A549 (cell line): ENCODE results near the gene SRPK2. TPM values are rescaled to one million over a fixed set of nuclear protein-coding genes. Genes with fewer than 3 reads are reported as not detected.

Source experiments
- ATAC-seq, 2 experiments: fragments of 200-7000 bp in 1 of 2; fragments of >200 bp in 1 of 2; cut with Nextera tagmentation in 1 of 2; cut with Tn5 transposase in 1 of 2; 3 replicates each; pipeline versions ENCODE4 v1.8.0 to v1.9.1; 2018 to 2020; ENCODE audit warnings: mild to moderate bottlenecking in 1 of 2, moderate library complexity in 1 of 2
- CTCF ChIA-PET: fragments of 300-600 bp; sonication (Branson Sonifier 250); formaldehyde crosslinking; extraction: SDS; loops from one replicate; lab custom pipeline; 2021; ENCODE audit warnings: antibody characterized with exemption, inconsistent platforms; lab: Yijun Ruan, JAX
- POLR2A ChIA-PET: fragments of 350-600 bp; formaldehyde crosslinking; extraction: SDS; loops from one replicate; lab custom pipeline; 2021; ENCODE audit warnings: antibody characterized with exemption, inconsistent platforms; lab: Yijun Ruan, JAX
- DNase-seq, 2 experiments: peaks; one replicate each; pipeline versions ENCODE4 v3.0.0 to v3.0.0-alpha.2; 2011 to 2016; ENCODE audit warnings: low read depth in 1 of 2, low spot score in 1 of 2
- FAIRE-seq: peaks from 2 replicates; lab custom pipeline; 2011; peaks lifted over from hg19 to GRCh38; lab: Jason Lieb, UNC
- H3K27ac ChIP-seq, 2 experiments: fragments of >200 bp; sonication (Bioruptor Twin); formaldehyde crosslinking; 3 replicates each; pipeline ENCODE4 v1.5.1; 2016 to 2017
- H3K4me1 ChIP-seq: fragments of >200 bp; sonication (Bioruptor Twin); formaldehyde crosslinking; 3 replicates; pipeline ENCODE4 v1.6.1; 2016
- H3K4me2 ChIP-seq: fragments of >200 bp; sonication (Bioruptor Twin); formaldehyde crosslinking; 3 replicates; pipeline ENCODE4 v1.6.1; 2016
- H3K4me3 ChIP-seq: fragments of >200 bp; sonication (Bioruptor Twin); formaldehyde crosslinking; 3 replicates; pipeline ENCODE4 v1.5.1; 2016
- H3K9me3 ChIP-seq: fragments of >200 bp; sonication (Bioruptor Twin); formaldehyde crosslinking; 3 replicates; pipeline ENCODE4 v1.6.1; 2016
- BHLHE40 ChIP-seq: IDR thresholded peaks from 2 replicates; pipeline ENCODE4 v1.6.1; 2012; ENCODE audit warnings: low read depth, low read length, inconsistent platforms
- CBX8 ChIP-seq: fragments of 200-600 bp; sonication (generic); IDR thresholded peaks from 2 replicates; pipeline ENCODE4 v1.6.1; 2016
- CEBPB ChIP-seq, 2 experiments: fragments of >200 bp in 1 of 2; sonication (Bioruptor Twin) in 1 of 2; formaldehyde crosslinking in 1 of 2; IDR thresholded peaks; 2 replicates each; pipeline ENCODE4 v1.6.1; 2012 to 2016
- CHD2 ChIP-seq: fragments of 150-350 bp; IDR thresholded peaks from 2 replicates; pipeline ENCODE4 v1.6.1; 2014; ENCODE audit warnings: low read length; ENCODE audit not compliant: partially characterized antibody
- E2F6 ChIP-seq: IDR thresholded peaks from 2 replicates; pipeline ENCODE4 v1.6.1; 2012; ENCODE audit warnings: low read depth, borderline replicate concordance
- EHF ChIP-seq: fragments of 250-450 bp; sonication (Bioruptor Pico); IDR thresholded peaks from 2 replicates; pipeline ENCODE4 v1.5.0; 2020; ENCODE audit warnings: mild to moderate bottlenecking
- EHMT2 ChIP-seq: fragments of 200-600 bp; sonication (generic); IDR thresholded peaks from 2 replicates; pipeline ENCODE4 v1.6.1; 2016; ENCODE audit warnings: antibody characterized with exemption, low read depth, mild to moderate bottlenecking, moderate library complexity
- FOSB ChIP-seq: fragments of 250-450 bp; sonication (Bioruptor Pico); IDR thresholded peaks from 2 replicates; pipeline ENCODE4 v1.5.0; 2020; ENCODE audit warnings: mild to moderate bottlenecking, moderate library complexity
- FOSL2 ChIP-seq, 2 experiments: fragments of 450-650 bp in 1 of 2; fragments of >200 bp in 1 of 2; sonication (Bioruptor Twin) in 1 of 2; formaldehyde crosslinking; IDR thresholded peaks; 2 replicates each; pipeline versions ENCODE4 v1.5.0 to v1.6.1; 2016 to 2020; ENCODE audit warnings: mild to moderate bottlenecking in 1 of 2, moderate library complexity in 1 of 2
- HMGXB4 ChIP-seq: fragments of 250-450 bp; sonication (Bioruptor Pico); IDR thresholded peaks from 2 replicates; pipeline ENCODE4 v1.5.0; 2021; ENCODE audit warnings: mild to moderate bottlenecking, moderate library complexity, borderline replicate concordance
- HOXA7 ChIP-seq: fragments of 250-450 bp; sonication (Bioruptor Pico); IDR thresholded peaks from 2 replicates; pipeline ENCODE4 v1.5.0; 2020; ENCODE audit warnings: mild to moderate bottlenecking, moderate library complexity
- JUNB ChIP-seq: fragments of >200 bp; sonication (Bioruptor Twin); formaldehyde crosslinking; IDR thresholded peaks from 2 replicates; pipeline ENCODE4 v1.6.1; 2016
- MAFK ChIP-seq: fragments of 450-650 bp; IDR thresholded peaks from 2 replicates; pipeline ENCODE4 v1.6.1; 2014; ENCODE audit not compliant: partially characterized antibody
- NFE2L2 ChIP-seq: fragments of 150-350 bp; conservative IDR thresholded peaks from 2 replicates; pipeline ENCODE4 v1.6.1; 2014; ENCODE audit warnings: low read length
- NR3C1 ChIP-seq: fragments of >200 bp; sonication (Bioruptor Twin); formaldehyde crosslinking; IDR thresholded peaks from 3 replicates; pipeline ENCODE4 v1.6.1; 2017
- PBX3 ChIP-seq: IDR thresholded peaks from 2 replicates; pipeline ENCODE4 v1.6.1; 2012
- POLR2A ChIP-seq: IDR thresholded peaks from 2 replicates; pipeline ENCODE4 v1.6.1; 2012; ENCODE audit warnings: mild to moderate bottlenecking, low read length
- REST ChIP-seq: fragments of 200-600 bp; sonication (generic); IDR thresholded peaks from 2 replicates; pipeline ENCODE4 v1.6.1; 2016; ENCODE audit warnings: antibody characterized with exemption, mild to moderate bottlenecking, moderate library complexity
- RFX5 ChIP-seq: fragments of 450-650 bp; IDR thresholded peaks from 2 replicates; pipeline ENCODE4 v1.7.1; 2014; ENCODE audit warnings: antibody characterized with exemption, mild to moderate bottlenecking, moderate library complexity
- SMC3 ChIP-seq: fragments of >200 bp; sonication (Bioruptor Twin); formaldehyde crosslinking; IDR thresholded peaks from 3 replicates; pipeline ENCODE4 v1.6.1; 2018; ENCODE audit warnings: inconsistent platforms
- SREBF2 ChIP-seq: fragments of 450-650 bp; IDR thresholded peaks from 2 replicates; pipeline ENCODE4 v1.6.1; 2014; ENCODE audit warnings: mild to moderate bottlenecking, moderate library complexity
- TFCP2L1 ChIP-seq: fragments of 250-450 bp; sonication (Bioruptor Pico); IDR thresholded peaks from 2 replicates; pipeline ENCODE4 v1.5.0; 2021; ENCODE audit warnings: mild to moderate bottlenecking
- TP53 ChIP-seq: fragments of 250-450 bp; sonication (Bioruptor Pico); IDR thresholded peaks from 2 replicates; pipeline ENCODE4 v1.5.0; 2021; ENCODE audit warnings: mild to moderate bottlenecking, moderate library complexity
- ZC3H11A ChIP-seq: fragments of 450-650 bp; IDR thresholded peaks from 2 replicates; pipeline ENCODE4 v1.6.1; 2014; ENCODE audit warnings: antibody characterized with exemption, mild to moderate bottlenecking
- ZNF302 ChIP-seq: fragments of 250-450 bp; sonication (Bioruptor Pico); IDR thresholded peaks from 2 replicates; pipeline ENCODE4 v1.9.0; 2021; ENCODE audit warnings: inconsistent platforms, mild to moderate bottlenecking, moderate library complexity
- WGBS: methylation state at CpG from one replicate; pipeline ENCODE4 v1.1.6; 2017; ENCODE audit errors: missing lambda C conversion rate; 5-methylcytosine and 5-hydroxymethylcytosine counted together
- polyA plus RNA-seq, 4 experiments: library from polyadenylated mRNA; depleted of rRNA in 3 of 4; stranded (reverse); fragments of >200 nt; fragmentation: RNase III in 1 of 4; extraction: RNeasy Plus Mini Kit Qiagen cat#74134 plus additional on column Dnase treatment in 1 of 4; gene quantifications; 2 replicates in 3 of 4; 3 replicates in 1 of 4; pipeline ENCODE4 v1.2.3, GENCODE V29; 2011 to 2017
- TF ChIP-seq, protein P1 (sequence below): fragments of >200 bp; sonication (Bioruptor Twin); formaldehyde crosslinking; IDR thresholded peaks from 3 replicates; pipeline ENCODE4 v1.6.1; 2016

Gene SRPK2
- polyA plus RNA-seq, 2 of the 4 experiments (the other 2 are of a cell fraction): 23.0 to 30.9 TPM

DNA sequence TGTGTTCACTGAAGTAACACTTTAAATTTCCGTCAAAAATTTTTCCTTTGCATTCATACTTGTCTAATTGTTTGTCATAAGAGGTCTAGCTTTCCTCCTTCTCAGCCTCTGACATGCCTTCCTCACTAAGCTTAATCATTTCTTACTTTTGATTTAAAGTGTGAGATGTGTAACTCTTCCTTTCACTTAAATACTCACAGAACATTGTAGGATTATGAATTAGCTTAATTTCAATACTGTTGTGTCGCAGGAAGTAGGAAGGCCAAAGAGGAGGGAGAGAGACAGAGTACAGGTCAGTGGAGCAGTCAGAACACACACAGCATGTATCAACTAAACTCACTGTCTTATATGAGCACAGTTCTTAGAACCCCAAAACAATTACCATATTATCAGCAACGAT, 99.0 kb downstream of the SRPK2 start:
- WGBS: 87% methylated on average over 3 of the region's 3 CpGs
- FAIRE-seq (no peak), DNase-seq (no peak), ATAC-seq (no peak)
- no peaks in the 10 kb centered on the region for H3K9me3 ChIP-seq
- ChIA-PET CTCF (interaction anchor here (1.2 kb wide), 1 partner anchor 153 kb away, joined by 4 read pairs; no protein-coding TSS in a partner anchor), POLR2A (no interaction called here)
- no peak overlapping the region for H3K27ac ChIP-seq
- H3K4me1 ChIP-seq: no peaks in the 10 kb centered on the region
- H3K4me3 ChIP-seq: no peak overlapping the region
- TF ChIP-seq EHMT2 (no peak), NR3C1 (no peak), CHD2 (no peak), TP53 (CRISPR knock-in tag) (no peak), SREBF2 (no peak), ZNF302 (CRISPR knock-in tag) (no peak), CBX8 (no peak), JUNB (no peak), MAFK (no peak), HMGXB4 (no peak)
- no peak overlapping the region for H3K4me2 ChIP-seq

DNA sequence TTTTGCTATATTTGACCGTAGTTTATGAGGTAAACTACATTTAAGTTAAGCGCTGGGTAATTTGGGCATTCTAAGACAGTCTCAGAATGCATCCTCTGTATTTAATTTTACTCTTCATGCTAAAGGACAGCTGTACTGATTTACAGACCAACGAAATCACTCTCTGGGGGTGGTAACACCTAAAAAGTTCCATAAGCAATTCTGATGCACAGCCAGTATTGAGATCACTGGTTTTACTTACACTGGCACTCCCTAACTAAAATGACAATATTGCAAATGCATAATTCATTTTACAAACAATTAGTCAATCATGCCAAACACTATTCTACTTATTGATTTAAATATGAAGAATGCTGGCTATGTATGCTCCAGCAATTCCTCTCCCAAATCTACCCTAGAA, 102.3 kb downstream of the SRPK2 start:
- no peak for TF ChIP-seq E2F6
- TF ChIP-seq SREBF2: no peak
- TF ChIP-seq BHLHE40: no peak
- TF ChIP-seq FOSL2 (IDR thresholded peaks at IDR 0.05): no peak
- no peak for TF ChIP-seq FOSL2 (CRISPR knock-in tag; IDR thresholded peaks at IDR 0.05)
- TF ChIP-seq, protein P1, sequence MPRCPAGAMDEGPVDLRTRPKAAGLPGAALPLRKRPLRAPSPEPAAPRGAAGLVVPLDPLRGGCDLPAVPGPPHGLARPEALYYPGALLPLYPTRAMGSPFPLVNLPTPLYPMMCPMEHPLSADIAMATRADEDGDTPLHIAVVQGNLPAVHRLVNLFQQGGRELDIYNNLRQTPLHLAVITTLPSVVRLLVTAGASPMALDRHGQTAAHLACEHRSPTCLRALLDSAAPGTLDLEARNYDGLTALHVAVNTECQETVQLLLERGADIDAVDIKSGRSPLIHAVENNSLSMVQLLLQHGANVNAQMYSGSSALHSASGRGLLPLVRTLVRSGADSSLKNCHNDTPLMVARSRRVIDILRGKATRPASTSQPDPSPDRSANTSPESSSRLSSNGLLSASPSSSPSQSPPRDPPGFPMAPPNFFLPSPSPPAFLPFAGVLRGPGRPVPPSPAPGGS: no peak
- no peak for TF ChIP-seq RFX5
- TF ChIP-seq ZC3H11A: no peak
- no peak for TF ChIP-seq NFE2L2
- TF ChIP-seq REST: no peak
- no peak for TF ChIP-seq HMGXB4
- TF ChIP-seq SMC3: no peak
- TF ChIP-seq CEBPB (IDR thresholded peaks at IDR 0.05): no peak
- no peak for TF ChIP-seq CHD2
- TF ChIP-seq HOXA7 (CRISPR knock-in tag): no peak
- TF ChIP-seq TFCP2L1 (CRISPR knock-in tag): no peak
- TF ChIP-seq POLR2A: no peak
- no peak for TF ChIP-seq FOSB (CRISPR knock-in tag)
- no peak for TF ChIP-seq EHF (CRISPR knock-in tag)
- no peak for TF ChIP-seq PBX3
- Histone ChIP-seq H3K4me1 (peaks cover 5% of the 10 kb centered on the region; the same call in 1 of the 3 replicates), H3K27ac (no peak overlapping the region), H3K4me3 (no peak overlapping the region), H3K4me2 (no peak overlapping the region), H3K9me3 (no peaks in the 10 kb centered on the region)
- ATAC-seq (no peak), FAIRE-seq (no peak), DNase-seq (no peak)
- WGBS: 80% methylated on average over 3 of the region's 3 CpGs
- ChIA-PET POLR2A (no interaction called here), CTCF (no interaction called here)
